ENCODE data around the gene CFAP73. TPM values are rescaled to one million over a fixed set of nuclear protein-coding genes. Genes with fewer than 3 reads are reported as not detected.

The CFAP73 gene
- total RNA-seq (ENCODE audit: low replicate concordance), result not detected in 2 replicates

DNA sequence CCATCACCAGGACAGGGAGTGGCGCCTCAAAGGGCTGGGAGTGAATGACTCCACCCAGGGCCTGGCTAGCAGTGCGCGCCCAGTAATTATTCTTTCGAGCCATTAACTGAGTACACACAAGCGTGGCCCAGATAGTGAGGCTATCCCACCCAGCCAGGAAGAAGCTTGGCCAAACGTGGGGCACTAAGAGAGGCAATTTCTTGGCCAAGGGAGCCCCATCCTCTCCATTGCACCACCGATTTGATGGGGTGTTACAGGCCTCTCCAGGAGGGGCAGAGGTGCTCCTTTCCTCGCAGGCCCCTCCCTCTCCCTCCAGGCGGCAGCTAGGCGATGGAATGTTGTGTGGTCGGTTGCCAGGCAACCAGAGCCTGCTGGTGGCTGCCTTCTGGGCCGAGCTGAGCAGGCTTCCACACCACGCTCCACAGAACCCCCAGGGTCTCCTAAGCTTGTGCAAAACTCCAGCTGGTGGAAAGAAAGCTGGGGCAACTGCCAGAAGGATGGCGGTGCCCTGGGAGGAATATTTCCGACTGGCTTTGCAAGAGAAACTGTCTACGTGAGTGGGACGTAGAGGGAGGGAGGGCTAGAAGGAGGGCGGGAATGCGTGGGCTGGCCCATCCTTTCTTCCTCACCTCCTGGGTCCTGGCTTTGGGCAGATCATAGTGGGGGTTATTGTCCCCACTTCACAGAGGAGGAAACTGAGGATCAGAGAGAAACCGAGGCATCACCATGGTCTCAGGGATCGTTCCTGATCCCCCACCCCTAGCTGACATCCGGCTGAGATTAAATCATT is at the start of gene CFAP73:
Gene CFAP73 (plus strand): TSS at position 364 of the 790 bp plus-strand sequence. CDS start 134 bp downstream, at position 498.
- DNase-seq (ENCODE audit: low read depth), result peak; percentile 73
- TF ChIP-seq, protein P1, sequence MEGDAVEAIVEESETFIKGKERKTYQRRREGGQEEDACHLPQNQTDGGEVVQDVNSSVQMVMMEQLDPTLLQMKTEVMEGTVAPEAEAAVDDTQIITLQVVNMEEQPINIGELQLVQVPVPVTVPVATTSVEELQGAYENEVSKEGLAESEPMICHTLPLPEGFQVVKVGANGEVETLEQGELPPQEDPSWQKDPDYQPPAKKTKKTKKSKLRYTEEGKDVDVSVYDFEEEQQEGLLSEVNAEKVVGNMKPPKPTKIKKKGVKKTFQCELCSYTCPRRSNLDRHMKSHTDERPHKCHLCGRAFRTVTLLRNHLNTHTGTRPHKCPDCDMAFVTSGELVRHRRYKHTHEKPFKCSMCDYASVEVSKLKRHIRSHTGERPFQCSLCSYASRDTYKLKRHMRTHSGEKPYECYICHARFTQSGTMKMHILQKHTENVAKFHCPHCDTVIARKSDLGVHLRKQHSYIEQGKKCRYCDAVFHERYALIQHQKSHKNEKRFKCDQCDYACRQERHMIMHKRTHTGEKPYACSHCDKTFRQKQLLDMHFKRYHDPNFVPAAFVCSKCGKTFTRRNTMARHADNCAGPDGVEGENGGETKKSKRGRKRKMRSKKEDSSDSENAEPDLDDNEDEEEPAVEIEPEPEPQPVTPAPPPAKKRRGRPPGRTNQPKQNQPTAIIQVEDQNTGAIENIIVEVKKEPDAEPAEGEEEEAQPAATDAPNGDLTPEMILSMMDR (IDR thresholded peaks at IDR 0.05; ENCODE audit: insufficient read depth, low read length), result no peak
- no peak within 1 kb of the TSS for H3K4me3 ChIP-seq (ENCODE audit: low read depth, low read length)

DNA sequence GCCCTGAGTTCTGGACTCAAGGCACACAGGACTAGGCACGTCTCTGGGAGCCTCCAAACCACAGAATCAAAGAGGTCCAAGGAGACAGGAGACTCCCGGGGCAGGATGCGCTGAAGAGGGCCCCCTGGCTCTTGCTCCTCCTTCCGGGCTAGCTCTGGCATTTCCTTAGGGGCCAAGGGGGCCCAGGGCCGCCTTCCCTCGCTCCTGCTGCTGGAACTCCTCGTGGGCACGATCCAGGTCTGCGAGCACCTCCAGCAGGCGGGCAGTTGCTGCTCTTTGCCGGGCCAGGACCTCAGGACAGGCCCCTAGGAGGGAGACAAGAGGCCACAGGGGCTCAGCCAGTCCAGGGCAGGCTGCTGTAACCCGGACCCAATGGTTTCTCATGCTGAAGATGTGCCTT is 49.8 kb upstream of the CFAP73 start:
- TF ChIP-seq, protein P1 (IDR thresholded peaks at IDR 0.05; ENCODE audit: insufficient read depth, low read length), result no peak
- no peak overlapping the region for H3K4me3 ChIP-seq (ENCODE audit: low read depth, low read length)
- DNase-seq (ENCODE audit: low read depth), result no peak

DNA sequence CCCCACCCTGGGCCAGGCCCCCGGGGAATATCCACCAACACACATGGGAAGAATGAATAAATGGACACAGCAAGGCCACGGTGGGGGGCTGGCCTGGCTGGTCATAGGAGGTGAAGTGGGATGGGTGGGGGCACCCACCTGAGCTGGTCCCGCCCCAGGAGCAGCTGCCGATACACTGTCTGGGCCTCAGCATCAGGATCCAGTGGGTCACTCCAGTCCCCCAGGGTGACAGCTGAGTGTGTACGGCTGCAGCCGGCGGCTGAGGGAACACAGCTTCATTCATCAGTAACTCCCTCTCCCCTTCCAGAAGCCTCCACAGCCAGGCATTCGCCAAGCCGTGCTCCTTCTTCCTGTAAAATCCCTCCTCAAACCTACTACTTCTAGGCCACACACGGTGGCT is 47.8 kb upstream of the CFAP73 start:
- H3K4me3 ChIP-seq (ENCODE audit: low read depth, low read length), result no peak overlapping the region
- TF ChIP-seq, protein P1 (IDR thresholded peaks at IDR 0.05; ENCODE audit: insufficient read depth, low read length), result no peak
- no peak for DNase-seq (ENCODE audit: low read depth)

DNA sequence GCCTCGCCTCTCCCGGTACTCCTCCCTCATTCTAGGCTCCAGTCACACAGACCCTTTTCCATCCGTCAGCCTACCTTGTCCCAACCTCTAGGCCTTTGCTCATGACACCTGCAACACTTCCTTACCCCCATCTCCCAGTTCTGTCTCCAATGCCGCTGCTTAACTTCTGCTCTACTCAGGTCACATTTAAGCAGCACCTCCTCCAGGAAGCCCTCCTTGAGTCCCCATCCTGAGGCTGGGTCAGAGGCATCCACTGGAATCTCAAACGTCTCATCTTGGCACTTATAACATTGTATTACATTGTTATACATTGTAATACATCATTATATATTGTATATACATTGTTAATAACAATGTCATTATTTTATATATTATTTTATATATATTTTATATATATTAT is 46.7 kb upstream of the CFAP73 start:
- H3K4me3 ChIP-seq (ENCODE audit: low read depth, low read length), result no peak overlapping the region
- TF ChIP-seq, protein P1 (IDR thresholded peaks at IDR 0.05; ENCODE audit: insufficient read depth, low read length), result no peak
- no peak for DNase-seq (ENCODE audit: low read depth)

DNA sequence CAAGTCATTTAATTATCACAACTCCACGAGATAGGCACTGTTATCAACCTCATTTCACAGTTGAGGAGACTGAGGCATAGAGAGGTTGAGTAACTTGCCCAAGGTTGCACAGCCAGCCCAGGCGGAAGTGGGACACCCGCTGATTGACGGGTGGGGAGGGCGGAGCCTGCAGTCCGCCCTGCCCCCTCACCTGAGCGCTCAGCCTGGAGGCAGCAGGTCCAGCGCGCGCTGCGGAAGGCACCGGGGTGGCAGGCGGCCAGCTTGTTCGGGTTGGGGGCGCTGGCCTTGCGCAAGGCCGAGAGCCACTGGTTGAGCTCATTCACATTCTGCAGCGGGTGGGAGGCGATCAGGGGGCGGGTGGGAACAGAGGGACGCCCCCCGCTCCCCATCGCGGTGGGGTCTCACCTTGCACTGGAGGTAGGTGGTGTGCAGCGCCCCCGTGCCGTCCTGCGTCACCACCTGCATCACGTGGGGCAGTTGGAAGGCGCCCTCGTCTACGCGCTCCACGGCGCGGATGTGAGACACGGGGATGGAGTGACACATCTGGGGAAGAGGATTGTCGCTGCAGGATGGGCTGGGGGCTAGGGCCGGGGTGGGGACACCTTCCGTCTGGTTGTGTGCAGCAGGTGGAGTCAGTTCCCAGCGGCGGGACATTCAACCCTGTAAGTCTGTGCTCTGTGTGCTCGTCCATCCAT is 45.6 kb upstream of the CFAP73 start:
- no peak overlapping the region for H3K4me3 ChIP-seq (ENCODE audit: low read depth, low read length)
- TF ChIP-seq, protein P1 (IDR thresholded peaks at IDR 0.05; ENCODE audit: insufficient read depth, low read length), result no peak
- DNase-seq (ENCODE audit: low read depth), result no peak

DNA sequence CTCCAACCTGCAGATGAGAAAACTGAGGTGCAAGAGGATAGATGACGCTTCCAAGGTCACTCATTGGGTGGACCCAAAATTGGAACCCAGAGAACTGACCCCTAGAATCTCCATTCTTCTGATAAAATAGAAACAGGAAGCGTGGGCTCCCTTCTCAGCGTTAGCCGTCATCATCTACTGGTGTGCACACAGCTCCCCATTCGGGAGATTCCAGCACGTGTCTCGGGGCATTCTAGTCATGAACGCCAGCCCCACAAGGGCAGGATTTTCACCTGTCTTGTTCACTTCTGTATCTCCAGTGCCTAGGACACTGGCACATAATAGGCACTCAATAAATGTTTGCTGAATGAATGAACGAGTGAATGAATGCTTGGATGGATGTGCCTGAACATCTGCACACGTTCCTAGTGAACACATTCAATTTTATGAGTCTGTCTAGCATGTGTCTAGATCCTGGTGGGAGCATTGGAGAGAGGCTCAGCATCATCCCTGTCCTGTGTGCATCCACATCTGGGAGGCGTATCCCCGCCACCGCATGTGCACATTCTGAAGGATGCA is 44.5 kb upstream of the CFAP73 start:
- DNase-seq (ENCODE audit: low read depth), result no peak
- no peak overlapping the region for H3K4me3 ChIP-seq (ENCODE audit: low read depth, low read length)
- TF ChIP-seq, protein P1 (IDR thresholded peaks at IDR 0.05; ENCODE audit: insufficient read depth, low read length), result no peak
